HCT116 (cell line): ENCODE measurements around the gene TCEAL9. TPM values are rescaled to one million over a fixed set of nuclear protein-coding genes. Genes with fewer than 3 reads are reported as not detected.

ENCODE experiments used
- ATAC-seq: fragments of 200-7000 bp; cut with Tn5 transposase; 2 replicates; pipeline ENCODE4 v1.9.1; 2020; ENCODE audit warnings: mild to moderate bottlenecking, moderate library complexity
- BruUV-seq: library from RNA; stranded (reverse); fragments of 400-500 nt; replicated peaks from 2 replicates; lab custom pipeline; 2021; lab: Mats Ljungman, UMichigan
- CTCF ChIA-PET: fragments of 300-600 bp; sonication (Branson Sonifier 250); formaldehyde crosslinking; loops from one replicate; lab custom pipeline; 2021; ENCODE audit warnings: antibody characterized with exemption; lab: Charles Lee
- POLR2A ChIA-PET: fragments of 300-600, 350-600 bp; sonication (Branson Sonifier 250); formaldehyde crosslinking; loops from one replicate; lab custom pipeline; 2021; ENCODE audit warnings: antibody characterized with exemption; lab: Charles Lee
- RAD21 ChIA-PET, 2 experiments: fragments of 300-600 bp; sonication (Branson Sonifier 250); formaldehyde crosslinking; loops; one replicate each; lab custom pipeline; 2023; ENCODE audit warnings: low total read pairs in 2 of 2; ENCODE audit not compliant: uncharacterized antibody in 2 of 2, unreplicated experiment in 2 of 2, low non-redundant PET in 1 of 2; lab: Charles Lee
- DNase-seq: peaks from one replicate; pipeline ENCODE4 v3.0.0-alpha.2; 2010; ENCODE audit warnings: low read depth, low spot score
- H2AFZ ChIP-seq: fragments of 200-600 bp; shearing (Covaris generic), sonication (generic); 2 replicates; pipeline ENCODE4 v1.6.1; 2017; ENCODE audit warnings: low read depth, mixed run types, mixed read lengths, antibody characterized with exemption, low read length; ENCODE audit not compliant: poor library complexity, severe bottlenecking
- H3K27ac ChIP-seq: 2 replicates; pipeline ENCODE4 v1.5.1; 2012; ENCODE audit warnings: low read depth, low read length
- H3K27me3 ChIP-seq: fragments of 200-600 bp; sonication (generic); 2 replicates; pipeline ENCODE4 v1.6.1; 2016; ENCODE audit warnings: mixed run types, low read length, mixed read lengths; ENCODE audit not compliant: insufficient read depth
- H3K36me3 ChIP-seq, 2 experiments: fragments of 200-500 bp in 1 of 2; fragments of 200-600 bp in 1 of 2; sonication (Bioruptor generic) in 1 of 2; sonication (generic) in 1 of 2; 2 replicates each; pipeline versions ENCODE4 v1.5.1 to v1.6.1; 2014 to 2016; ENCODE audit warnings: low read length in 2 of 2, inconsistent platforms in 1 of 2, mixed read lengths in 1 of 2, mixed run types in 1 of 2; ENCODE audit not compliant: insufficient read depth in 2 of 2, control insufficient read depth in 1 of 2
- H3K4me1 ChIP-seq, 2 experiments: fragments of 200-600 bp in 1 of 2; sonication (generic) in 1 of 2; 2 replicates each; pipeline versions ENCODE4 v1.5.1 to v1.6.1; 2012 to 2017; ENCODE audit warnings: low read length in 2 of 2, inconsistent platforms in 1 of 2, mild to moderate bottlenecking in 1 of 2, mixed read lengths in 1 of 2, mixed run types in 1 of 2, moderate library complexity in 1 of 2; ENCODE audit not compliant: insufficient read depth in 2 of 2, control insufficient read depth in 1 of 2
- H3K4me2 ChIP-seq: fragments of 200-600 bp; sonication (generic); 2 replicates; pipeline ENCODE4 v1.6.1; 2017; ENCODE audit warnings: mixed run types, low read length, mixed read lengths
- H3K4me3 ChIP-seq, 2 experiments: fragments of 200-600 bp in 1 of 2; sonication (generic) in 1 of 2; replicated peaks in 1 of 2; 2 replicates each; pipeline ENCODE4 v1.5.1; 2011 to 2016; ENCODE audit warnings: low read length in 2 of 2, control low read depth in 1 of 2, low read depth in 1 of 2, mild to moderate bottlenecking in 1 of 2, mixed read lengths in 1 of 2, mixed run types in 1 of 2
- H3K79me2 ChIP-seq: fragments of 200-600 bp; sonication (generic); 2 replicates; pipeline ENCODE4 v1.6.1; 2017; ENCODE audit warnings: mild to moderate bottlenecking, mixed run types, low read length, moderate library complexity, mixed read lengths; ENCODE audit not compliant: insufficient read depth
- H3K9ac ChIP-seq: fragments of 200-600 bp; sonication (generic); 2 replicates; pipeline ENCODE4 v1.6.1; 2016; ENCODE audit warnings: low read length, mixed read lengths
- H3K9me2 ChIP-seq: fragments of 200-600 bp; sonication (generic), shearing (Covaris generic); 2 replicates; pipeline ENCODE4 v1.6.1; 2017; ENCODE audit warnings: mixed run types, mild to moderate bottlenecking, moderate library complexity; ENCODE audit not compliant: insufficient read depth
- H3K9me3 ChIP-seq, 2 experiments: fragments of 200-500 bp in 1 of 2; fragments of 200-600 bp in 1 of 2; sonication (Bioruptor generic) in 1 of 2; sonication (generic) in 1 of 2; 2 replicates each; pipeline ENCODE4 v1.6.1; 2014 to 2017; ENCODE audit warnings: low read length in 2 of 2, mixed read lengths in 2 of 2, inconsistent platforms in 1 of 2, low read depth in 1 of 2, mild to moderate bottlenecking in 1 of 2, mixed run types in 1 of 2, moderate library complexity in 1 of 2; ENCODE audit not compliant: control insufficient read depth in 1 of 2, insufficient read depth in 1 of 2
- H4K20me1 ChIP-seq: fragments of 200-600 bp; sonication (generic), shearing (Covaris generic); 2 replicates; pipeline ENCODE4 v1.6.1; 2017; ENCODE audit warnings: mixed run types, mild to moderate bottlenecking, moderate library complexity; ENCODE audit not compliant: insufficient read depth
- ATF3 ChIP-seq: IDR thresholded peaks from 2 replicates; pipeline ENCODE4 v1.6.1; 2012
- CBX3 ChIP-seq: IDR thresholded peaks from 2 replicates; pipeline ENCODE4 v1.6.1; 2012; ENCODE audit warnings: low read depth
- CEBPB ChIP-seq: IDR thresholded peaks from 2 replicates; pipeline ENCODE4 v1.6.1; 2012; ENCODE audit warnings: low read depth
- CTCF ChIP-seq, 3 experiments: fragments of 200-600 bp in 1 of 3; sonication (generic) in 1 of 3; IDR thresholded peaks in 2 of 3; conservative IDR thresholded peaks in 1 of 3; 2 replicates each; pipeline ENCODE4 v1.5.1; 2012 to 2017; ENCODE audit warnings: low read depth in 2 of 3, low read length in 2 of 3, antibody characterized with exemption in 1 of 3, borderline replicate concordance in 1 of 3, control low read depth in 1 of 3, mild to moderate bottlenecking in 1 of 3, mixed read lengths in 1 of 3, mixed run types in 1 of 3, moderate library complexity in 1 of 3; ENCODE audit not compliant: insufficient read depth in 1 of 3
- ELF1 ChIP-seq: IDR thresholded peaks from 2 replicates; pipeline ENCODE4 v1.6.1; 2012; ENCODE audit warnings: low read depth, borderline replicate concordance
- EZH2 ChIP-seq: fragments of 200-600 bp; sonication (generic); IDR thresholded peaks from 2 replicates; pipeline ENCODE4 v1.6.1; 2017; ENCODE audit warnings: antibody characterized with exemption, mixed run types
- EZH2phosphoT487 ChIP-seq: fragments of 200-600 bp; IDR thresholded peaks from 2 replicates; pipeline ENCODE4 v1.6.1; 2018; ENCODE audit warnings: antibody characterized with exemption, borderline replicate concordance
- FOSL1 ChIP-seq: IDR thresholded peaks from 2 replicates; pipeline ENCODE4 v1.6.1; 2012; ENCODE audit warnings: low read depth
- JUND ChIP-seq: IDR thresholded peaks from 2 replicates; pipeline ENCODE4 v1.6.1; 2012
- MAX ChIP-seq: IDR thresholded peaks from 2 replicates; pipeline ENCODE4 v1.6.1; 2012
- RAD21 ChIP-seq: IDR thresholded peaks from 2 replicates; pipeline ENCODE4 v1.6.1; 2012; ENCODE audit warnings: low read depth, mild to moderate bottlenecking
- REST ChIP-seq: IDR thresholded peaks from 2 replicates; pipeline ENCODE4 v1.6.1; 2012; ENCODE audit warnings: low read depth
- SIN3A ChIP-seq: IDR thresholded peaks from 2 replicates; pipeline ENCODE4 v1.6.1; 2012; ENCODE audit warnings: low read depth
- SP1 ChIP-seq: IDR thresholded peaks from 2 replicates; pipeline ENCODE4 v1.6.1; 2012; ENCODE audit warnings: low read depth
- SRF ChIP-seq: IDR thresholded peaks from 2 replicates; pipeline ENCODE4 v1.6.1; 2012; ENCODE audit warnings: low read depth
- YY1 ChIP-seq: IDR thresholded peaks from 2 replicates; pipeline ENCODE4 v1.6.1; 2011; ENCODE audit warnings: low read length, low read depth, moderate library complexity, mild to moderate bottlenecking; ENCODE audit not compliant: insufficient replicate concordance; ENCODE audit errors: extremely low read depth
- ZBTB33 ChIP-seq: IDR thresholded peaks from 2 replicates; pipeline ENCODE4 v1.6.1; 2011; ENCODE audit warnings: mild to moderate bottlenecking, low read length, moderate library complexity; ENCODE audit not compliant: insufficient replicate concordance; ENCODE audit errors: extremely low read depth
- ZFX ChIP-seq: fragments of 450-650 bp; IDR thresholded peaks from 2 replicates; pipeline ENCODE4 v1.6.1; 2017
- ZNF274 ChIP-seq: fragments of 200-500 bp; sonication (Bioruptor generic); IDR thresholded peaks from 2 replicates; pipeline ENCODE4 v1.6.1; 2014; ENCODE audit warnings: mild to moderate bottlenecking, low read depth, low read length, inconsistent platforms
- intact Hi-C: fragments of 100-400 bp; cut with micrococcal nuclease; formaldehyde crosslinking; loops from 2 replicates; pipeline ENCODE4 v1.10.0; 2022
- total RNA-seq: library from RNA; stranded (reverse); gene quantifications from one replicate; pipeline ENCODE4 v1.2.1, GENCODE V29; 2021; ENCODE audit not compliant: unreplicated experiment

Gene TCEAL9
- total RNA-seq, 1 experiment from 2014 or later = 28.8 TPM

GRCh38 chrX:103362474-103362873 is 6.2 kb downstream of the TCEAL9 start:
- ATAC-seq (peak; percentile 74), DNase-seq (no peak)
- Histone ChIP-seq H3K36me3 (no peaks in the 10 kb centered on the region; a peak in 1 of 4 replicates), H3K27me3 (no peaks in the 10 kb centered on the region), H3K4me1 (peaks cover 5 to 11% of the 10 kb centered on the region in 2 experiments; a peak in 3 of 4 replicates), H3K9me3 (no peaks in the 10 kb centered on the region), H4K20me1 (no peaks in the 10 kb centered on the region), H3K27ac (no peak overlapping the region), H3K79me2 (no peaks in the 10 kb centered on the region), H3K4me3 (no peak overlapping the region), H2AFZ (peak overlapping the region; percentile 51), H3K4me2 (peak overlapping the region; percentile 46), H3K9ac (no peak overlapping the region), H3K9me2 (no peaks in the 10 kb centered on the region)
- TF ChIP-seq YY1 (no peak), MAX (no peak), ZBTB33 (no peak), REST (no peak), SP1 (no peak), ZNF274 (no peak), EZH2phosphoT487 (no peak), SIN3A (no peak), ZFX (no peak), CBX3 (no peak), EZH2 (no peak), CTCF (IDR thresholded peaks at IDR 0.05 in 2 of 3, conservative IDR thresholded peaks at IDR 0.05 in 1 of 3; ENCODE audit: borderline replicate concordance in 1 of 3, insufficient read depth in 1 of 3, low read depth in 2 of 3, low read length in 2 of 3) (no peak), SRF (no peak), JUND (no peak), CEBPB (no peak), FOSL1 (no peak), ELF1 (no peak), RAD21 (no peak), ATF3 (no peak)
- no TSS peak for BruUV-seq
- ChIA-PET RAD21 (no interaction called here), CTCF (no interaction called here), POLR2A (no interaction called here)
- intact Hi-C loops = no loop called here
